GM18507 (cell line): ENCODE data around the gene ABL1.
A peak's percentile ranks its signal among the peaks of the same experiment; 100 is the strongest.

ENCODE experiments used
- DNase-seq: peaks from one replicate; pipeline ENCODE4 v3.0.0; 2011; ENCODE audit warnings: low read depth; ENCODE audit not compliant: insufficient read length; ENCODE audit errors: extremely low spot score
- FAIRE-seq: peaks from 2 replicates; lab custom pipeline; 2011; peaks lifted over from hg19 to GRCh38; lab: Jason Lieb, UNC

ABL1 gene

GRCh38 chr9:130824079-130824478 is 11.0 kb upstream of the ABL1 start:
- DNase-seq: no peak
- FAIRE-seq: no peak

GRCh38 chr9:130824643-130825350 is 10.3 kb upstream of the ABL1 start:
- no peak for FAIRE-seq
- DNase-seq: no peak

- FAIRE-seq (no peak), DNase-seq (no peak)
These were observed 9.8 kb upstream of the ABL1 start for GRCh38 chr9:130825351-130825651.

- DNase-seq: no peak
- FAIRE-seq: no peak
These were observed 9.2 kb upstream of the ABL1 start for GRCh38 chr9:130825809-130826208.

- DNase-seq (no peak), FAIRE-seq (no peak)
These were observed 5.3 kb upstream of the ABL1 start for GRCh38 chr9:130829762-130830161.

GRCh38 chr9:130830231-130830760 is 4.8 kb upstream of the ABL1 start:
- DNase-seq (no peak), FAIRE-seq (no peak)

GRCh38 chr9:130831077-130831476 is 4.0 kb upstream of the ABL1 start:
- DNase-seq (no peak), FAIRE-seq (no peak)

- FAIRE-seq: no peak
- DNase-seq: no peak
These were observed 1.7 kb upstream of the ABL1 start for GRCh38 chr9:130833031-130833990.

GRCh38 chr9:130835441-130836298 is 616 bp downstream of the ABL1 start:
- FAIRE-seq (no peak), DNase-seq (peak; percentile 22)

GRCh38 chr9:130837002-130837511 is 2.0 kb downstream of the ABL1 start:
- no peak for DNase-seq
- FAIRE-seq: no peak

GRCh38 chr9:130837643-130838042 is 2.6 kb downstream of the ABL1 start:
- no peak for FAIRE-seq
- DNase-seq: no peak

GRCh38 chr9:130839132-130840111 is 4.4 kb downstream of the ABL1 start:
- FAIRE-seq (no peak), DNase-seq (no peak)

- DNase-seq (no peak), FAIRE-seq (no peak)
These were observed 7.5 kb downstream of the ABL1 start for GRCh38 chr9:130842545-130842944.

- FAIRE-seq (no peak), DNase-seq (no peak)
These were observed 8.2 kb downstream of the ABL1 start for GRCh38 chr9:130843049-130843908.

GRCh38 chr9:130844044-130844451 is 9.0 kb downstream of the ABL1 start:
- no peak for DNase-seq
- FAIRE-seq: no peak

- FAIRE-seq: no peak
These were observed 10.2 kb downstream of the ABL1 start for GRCh38 chr9:130845254-130845653.

GRCh38 chr9:130845901-130846481 is 10.9 kb downstream of the ABL1 start:
- FAIRE-seq (no peak), DNase-seq (no peak)

More at GRCh38 chr9:130845254-130845653, 10.2 kb downstream of the ABL1 start:
- DNase-seq: no peak
